Smooth muscle cell (in vitro differentiated cells): ENCODE measurements around the gene PHF20. TPM values are rescaled to one million over a fixed set of nuclear protein-coding genes. Genes with fewer than 3 reads are reported as not detected.

Experiments
- DNase-seq: peaks from one replicate; lab custom pipeline; 2025; ENCODE audit not compliant: unreplicated experiment; lab: John Stamatoyannopoulos, UW
- H2AFZ ChIP-seq: fragments of 200-600 bp; sonication (generic); 2 replicates; pipeline ENCODE4 v1.6.0; 2016; ENCODE audit warnings: antibody characterized with exemption, low read depth, mild to moderate bottlenecking
- H3F3A ChIP-seq: fragments of 200-600 bp; sonication (generic); 2 replicates; pipeline ENCODE4 v1.6.0; 2017; ENCODE audit warnings: antibody characterized with exemption, low read depth
- H3K27ac ChIP-seq: fragments of 200-600 bp; sonication (generic); 2 replicates; pipeline ENCODE4 v1.5.1; 2016; ENCODE audit warnings: low read depth, mild to moderate bottlenecking
- H3K27me3 ChIP-seq: fragments of 200-600 bp; sonication (generic); 2 replicates; pipeline ENCODE4 v1.6.1; 2016; ENCODE audit warnings: low read depth, mild to moderate bottlenecking
- H3K36me3 ChIP-seq: fragments of 200-600 bp; sonication (generic); 2 replicates; pipeline ENCODE4 v1.5.1; 2016; ENCODE audit warnings: low read depth
- H3K4me1 ChIP-seq: fragments of 200-600 bp; sonication (generic); 2 replicates; pipeline ENCODE4 v1.5.1; 2016; ENCODE audit warnings: low read depth
- H3K4me2 ChIP-seq: fragments of 200-600 bp; sonication (generic); 2 replicates; pipeline ENCODE4 v1.6.0; 2016; ENCODE audit warnings: mild to moderate bottlenecking
- H3K4me3 ChIP-seq: fragments of 200-600 bp; sonication (generic); 2 replicates; pipeline ENCODE4 v1.5.1; 2016; ENCODE audit warnings: mild to moderate bottlenecking
- H3K79me2 ChIP-seq: fragments of 200-600 bp; sonication (generic); 2 replicates; pipeline ENCODE4 v1.6.0; 2016; ENCODE audit warnings: low read depth, mild to moderate bottlenecking
- H3K9ac ChIP-seq: fragments of 200-600 bp; sonication (generic); 2 replicates; pipeline ENCODE4 v1.6.0; 2016; ENCODE audit warnings: low read depth
- H3K9me3 ChIP-seq: fragments of 200-600 bp; sonication (generic); replicated peaks from 2 replicates; pipeline ENCODE4 v1.5.1; 2016; ENCODE audit warnings: low read depth
- H4K20me1 ChIP-seq: fragments of 200-600 bp; sonication (generic); 2 replicates; pipeline ENCODE4 v1.6.0; 2016; ENCODE audit warnings: low read depth
- CTCF ChIP-seq: fragments of 200-600 bp; sonication (generic); IDR thresholded peaks from 2 replicates; pipeline ENCODE4 v1.5.1; 2017; ENCODE audit warnings: borderline replicate concordance, mild to moderate bottlenecking, antibody characterized with exemption; ENCODE audit not compliant: insufficient read depth, poor library complexity, severe bottlenecking
- WGBS: methylation state at CpG from one replicate; pipeline ENCODE4 v1.1.7; 2016; ENCODE audit warnings: low lambda C conversion rate; 5-methylcytosine and 5-hydroxymethylcytosine counted together
- polyA plus RNA-seq: library from polyadenylated mRNA; unstranded; fragments of >200 nt; fragmentation: Nextera tagmentation; extraction: Ambion mirVana; gene quantifications from 2 replicates; pipeline ENCODE4 v1.2.1, GENCODE V29; 2016
- total RNA-seq: library from RNA; depleted of rRNA; stranded (reverse); fragments of >200 nt; gene quantifications from 2 replicates; pipeline ENCODE4 v1.2.3, GENCODE V29; 2014

PHF20 gene
- total and polyA plus RNA-seq, 2 experiments from 2014 or later = 23.3 to 27.4 TPM

- Histone ChIP-seq H4K20me1 (no peaks in the 10 kb centered on the region), H3K27ac (peak overlapping the region; percentile 8), H3K4me1 (peaks cover 11% of the 10 kb centered on the region), H3K9ac (no peak overlapping the region), H3K36me3 (no peaks in the 10 kb centered on the region), H3K9me3 (no peaks in the 10 kb centered on the region), H3K27me3 (no peaks in the 10 kb centered on the region), H3K4me2 (no peak overlapping the region), H2AFZ (no peak overlapping the region), H3F3A (peaks cover 24% of the 10 kb centered on the region), H3K4me3 (no peak overlapping the region), H3K79me2 (peaks cover 13% of the 10 kb centered on the region)
- no peak for TF ChIP-seq CTCF
- 85% methylated on average over 5 of the region's 5 CpGs for WGBS
- DNase-seq = no peak
These were observed 99.5 kb downstream of the PHF20 start for GRCh38 chr20:35871259-35871771.

GRCh38 chr20:35876033-35876320 is 104.2 kb downstream of the PHF20 start:
- H3K79me2 ChIP-seq = peaks cover 17% of the 10 kb centered on the region
- WGBS = 68% methylated on average over 3 of the region's 3 CpGs
- peak overlapping the region; percentile 63 for H3K9ac ChIP-seq
- H3K36me3 ChIP-seq = peaks cover 5% of the 10 kb centered on the region
- H3F3A ChIP-seq = peaks cover 18% of the 10 kb centered on the region
- H3K9me3 ChIP-seq = no peaks in the 10 kb centered on the region
- peak overlapping the region; percentile 96 for H3K27ac ChIP-seq
- no peak for TF ChIP-seq CTCF
- no peaks in the 10 kb centered on the region for H3K27me3 ChIP-seq
- no peak overlapping the region for H3K4me3 ChIP-seq
- H2AFZ ChIP-seq = no peak overlapping the region
- no peaks in the 10 kb centered on the region for H4K20me1 ChIP-seq
- no peak for DNase-seq
- peak overlapping the region; percentile 69 for H3K4me2 ChIP-seq
- H3K4me1 ChIP-seq = peaks cover 7% of the 10 kb centered on the region

GRCh38 chr20:35877611-35878010 is 105.8 kb downstream of the PHF20 start:
- H3K27ac ChIP-seq = no peak overlapping the region
- peaks cover 17% of the 10 kb centered on the region for H3K79me2 ChIP-seq
- WGBS = 97% methylated on average over 2 of the region's 2 CpGs

More at GRCh38 chr20:35877611-35878010, 105.8 kb downstream of the PHF20 start:
- no peak overlapping the region for H3K4me3 ChIP-seq
- H3K27me3 ChIP-seq = no peaks in the 10 kb centered on the region
- no peak overlapping the region for H2AFZ ChIP-seq
- TF ChIP-seq CTCF = no peak
- peaks cover 7% of the 10 kb centered on the region for H3K4me1 ChIP-seq
- H4K20me1 ChIP-seq = no peaks in the 10 kb centered on the region
- DNase-seq = no peak
- H3K36me3 ChIP-seq = peaks cover 5% of the 10 kb centered on the region
- peaks cover 18% of the 10 kb centered on the region for H3F3A ChIP-seq
- H3K9me3 ChIP-seq = no peaks in the 10 kb centered on the region
- no peak overlapping the region for H3K9ac ChIP-seq
- H3K4me2 ChIP-seq = no peak overlapping the region
